ENCODE data around the gene TKT.

GRCh38 chr3:53293867-53294266 lies 38.0 kb upstream of the TKT start:
- TF ChIP-seq CTCF (IDR thresholded peaks at IDR 0.05; ENCODE audit: low read length) (no peak), EZH2 (IDR thresholded peaks at IDR 0.05; ENCODE audit: borderline replicate concordance, low read length) (no peak)
